Epithelial cell of esophagus (primary cell): Measurements from ENCODE around the gene PBXIP1.
A peak's percentile ranks its signal among the peaks of the same experiment; 100 is the strongest.

Experiments used
- DNase-seq: peaks from one replicate; pipeline ENCODE4 v3.0.0; 2010; ENCODE audit warnings: low read depth
- H3K4me3 ChIP-seq: 2 replicates; pipeline ENCODE4 v1.5.1; 2011; ENCODE audit warnings: mild to moderate bottlenecking, low read length, control low read depth
- CTCF ChIP-seq: IDR thresholded peaks from 2 replicates; pipeline ENCODE4 v1.5.1; 2011; ENCODE audit warnings: low read depth, mild to moderate bottlenecking, low read length, control low read depth, inconsistent platforms; ENCODE audit not compliant: insufficient read depth; ENCODE audit errors: missing control alignments

Gene PBXIP1

GRCh38 chr1:154958036-154958435 lies 2.1 kb upstream of the PBXIP1 start:
- TF ChIP-seq CTCF, result no peak
- H3K4me3 ChIP-seq, result no peak overlapping the region
- DNase-seq, result no peak

GRCh38 chr1:154957091-154957657 lies 1.3 kb upstream of the PBXIP1 start:
- no peak for TF ChIP-seq CTCF
- H3K4me3 ChIP-seq, result no peak overlapping the region
- DNase-seq, result no peak

GRCh38 chr1:154956544-154956941 lies 644 bp upstream of the PBXIP1 start:
- no peak for DNase-seq
- TF ChIP-seq CTCF, result no peak

GRCh38 chr1:154955039-154955717 lies 721 bp downstream of the PBXIP1 start:
- peak; percentile 27 for DNase-seq
- peak overlapping the region; percentile 72 for H3K4me3 ChIP-seq
- no peak for TF ChIP-seq CTCF

More at GRCh38 chr1:154956544-154956941, 644 bp upstream of the PBXIP1 start:
- H3K4me3 ChIP-seq, result peak overlapping the region; percentile 72

- no peak overlapping the region for H3K4me3 ChIP-seq
- no peak for DNase-seq
- TF ChIP-seq CTCF, result no peak
Measured at GRCh38 chr1:154954541-154954940, 1.4 kb downstream of the PBXIP1 start.

GRCh38 chr1:154953611-154954038 lies 2.3 kb downstream of the PBXIP1 start:
- no peak overlapping the region for H3K4me3 ChIP-seq
- DNase-seq, result no peak
- no peak for TF ChIP-seq CTCF

- no peak overlapping the region for H3K4me3 ChIP-seq
- no peak for DNase-seq
- TF ChIP-seq CTCF, result no peak
Measured at GRCh38 chr1:154952664-154953063, 3.2 kb downstream of the PBXIP1 start.
